Measurements from ENCODE around the gene RFNG.

The RFNG gene

DNA sequence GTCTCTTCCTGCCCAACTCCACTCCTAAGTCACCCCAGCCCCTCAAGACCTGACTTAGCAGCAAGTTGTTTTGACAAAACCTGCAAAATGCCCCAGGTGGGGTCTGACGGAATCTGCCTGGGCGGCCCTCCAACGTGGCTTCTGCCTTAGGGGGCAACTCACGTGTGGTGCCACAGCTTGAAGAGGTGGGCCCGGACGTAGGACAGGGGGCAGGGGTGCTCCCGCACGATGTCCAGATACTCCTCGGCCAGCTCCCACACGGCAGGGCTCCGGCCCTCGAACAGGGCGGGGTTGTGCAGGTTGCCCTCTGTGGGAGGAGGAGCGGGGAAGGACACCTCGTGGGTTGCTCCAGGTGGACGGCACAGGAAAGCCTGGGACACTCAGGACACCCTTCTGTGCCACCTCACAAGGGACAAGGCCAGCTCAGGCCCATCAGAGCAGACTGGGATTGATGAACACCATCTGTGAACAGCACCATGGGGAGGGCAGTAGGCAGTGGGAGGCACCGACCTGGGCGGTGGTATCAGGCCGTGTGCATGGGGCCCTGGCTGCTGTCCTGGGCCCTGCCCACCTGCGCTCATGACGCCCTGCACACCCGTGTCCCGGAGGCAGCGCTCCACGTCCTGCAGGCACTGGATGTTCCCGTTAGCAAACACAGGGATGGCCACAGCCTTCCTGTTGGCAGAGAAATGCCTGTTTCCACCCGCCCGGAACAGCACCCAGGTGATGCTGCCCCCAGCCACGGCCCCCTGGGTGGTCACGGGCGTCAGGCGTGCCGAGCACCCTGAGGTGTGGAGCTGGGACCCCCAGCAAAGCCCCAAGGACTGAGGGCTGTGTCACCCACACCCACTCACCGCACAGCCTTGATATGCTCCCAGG lies 9.7 kb upstream of the RFNG start:
- TF ChIP-seq, protein P1, sequence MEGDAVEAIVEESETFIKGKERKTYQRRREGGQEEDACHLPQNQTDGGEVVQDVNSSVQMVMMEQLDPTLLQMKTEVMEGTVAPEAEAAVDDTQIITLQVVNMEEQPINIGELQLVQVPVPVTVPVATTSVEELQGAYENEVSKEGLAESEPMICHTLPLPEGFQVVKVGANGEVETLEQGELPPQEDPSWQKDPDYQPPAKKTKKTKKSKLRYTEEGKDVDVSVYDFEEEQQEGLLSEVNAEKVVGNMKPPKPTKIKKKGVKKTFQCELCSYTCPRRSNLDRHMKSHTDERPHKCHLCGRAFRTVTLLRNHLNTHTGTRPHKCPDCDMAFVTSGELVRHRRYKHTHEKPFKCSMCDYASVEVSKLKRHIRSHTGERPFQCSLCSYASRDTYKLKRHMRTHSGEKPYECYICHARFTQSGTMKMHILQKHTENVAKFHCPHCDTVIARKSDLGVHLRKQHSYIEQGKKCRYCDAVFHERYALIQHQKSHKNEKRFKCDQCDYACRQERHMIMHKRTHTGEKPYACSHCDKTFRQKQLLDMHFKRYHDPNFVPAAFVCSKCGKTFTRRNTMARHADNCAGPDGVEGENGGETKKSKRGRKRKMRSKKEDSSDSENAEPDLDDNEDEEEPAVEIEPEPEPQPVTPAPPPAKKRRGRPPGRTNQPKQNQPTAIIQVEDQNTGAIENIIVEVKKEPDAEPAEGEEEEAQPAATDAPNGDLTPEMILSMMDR (IDR thresholded peaks at IDR 0.05; ENCODE audit: low read depth, low read length) = no peak

DNA sequence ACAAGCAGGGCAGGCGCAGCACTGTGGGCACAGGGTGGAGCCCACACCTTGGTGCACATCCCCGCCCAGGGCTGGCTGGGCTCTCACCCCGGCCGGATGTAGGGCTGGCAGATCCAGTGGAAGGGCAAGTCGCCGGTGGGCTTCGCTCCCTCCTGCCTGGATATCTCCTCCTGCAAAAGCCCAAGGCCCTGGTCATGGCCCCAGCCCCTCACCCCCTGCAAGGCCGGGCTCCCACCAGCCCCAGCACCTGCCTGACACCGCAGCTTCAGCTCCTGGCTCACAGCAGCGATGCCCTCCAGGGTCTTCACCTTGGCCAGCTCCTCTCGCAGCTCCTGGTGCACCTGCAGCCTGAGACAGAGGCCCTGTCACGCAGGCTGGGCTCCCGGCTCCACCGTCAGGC lies 9.0 kb upstream of the RFNG start:
- H3K4me3 ChIP-seq (ENCODE audit: low read depth, low read length) = no peak overlapping the region
- TF ChIP-seq, protein P1 (IDR thresholded peaks at IDR 0.05; ENCODE audit: low read depth, low read length) = no peak

More for the DNA sequence above, 9.7 kb upstream of the RFNG start:
- no peak overlapping the region for H3K4me3 ChIP-seq (ENCODE audit: low read depth, low read length)

DNA sequence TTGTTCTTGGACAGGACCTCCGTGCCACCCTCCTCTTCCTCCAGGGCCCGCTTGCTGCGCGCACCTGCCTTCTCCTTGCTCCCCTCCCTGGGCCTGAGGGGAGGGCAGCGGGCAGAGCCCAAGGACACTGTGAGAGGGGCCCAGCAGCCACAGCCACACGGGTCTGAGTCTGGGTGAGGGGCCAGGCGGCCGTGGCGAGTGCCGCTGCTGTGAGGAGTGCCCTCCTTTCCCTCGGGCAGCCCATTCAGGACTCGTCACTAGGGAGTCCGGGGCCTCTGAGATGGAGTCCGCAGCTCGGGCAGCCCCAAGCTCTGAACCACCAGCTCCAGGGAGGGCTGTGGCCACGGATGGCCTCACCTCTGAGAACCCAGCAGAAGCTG lies 8.4 kb upstream of the RFNG start:
- no peak overlapping the region for H3K4me3 ChIP-seq (ENCODE audit: low read depth, low read length)
- TF ChIP-seq, protein P1 (IDR thresholded peaks at IDR 0.05; ENCODE audit: low read depth, low read length) = no peak

DNA sequence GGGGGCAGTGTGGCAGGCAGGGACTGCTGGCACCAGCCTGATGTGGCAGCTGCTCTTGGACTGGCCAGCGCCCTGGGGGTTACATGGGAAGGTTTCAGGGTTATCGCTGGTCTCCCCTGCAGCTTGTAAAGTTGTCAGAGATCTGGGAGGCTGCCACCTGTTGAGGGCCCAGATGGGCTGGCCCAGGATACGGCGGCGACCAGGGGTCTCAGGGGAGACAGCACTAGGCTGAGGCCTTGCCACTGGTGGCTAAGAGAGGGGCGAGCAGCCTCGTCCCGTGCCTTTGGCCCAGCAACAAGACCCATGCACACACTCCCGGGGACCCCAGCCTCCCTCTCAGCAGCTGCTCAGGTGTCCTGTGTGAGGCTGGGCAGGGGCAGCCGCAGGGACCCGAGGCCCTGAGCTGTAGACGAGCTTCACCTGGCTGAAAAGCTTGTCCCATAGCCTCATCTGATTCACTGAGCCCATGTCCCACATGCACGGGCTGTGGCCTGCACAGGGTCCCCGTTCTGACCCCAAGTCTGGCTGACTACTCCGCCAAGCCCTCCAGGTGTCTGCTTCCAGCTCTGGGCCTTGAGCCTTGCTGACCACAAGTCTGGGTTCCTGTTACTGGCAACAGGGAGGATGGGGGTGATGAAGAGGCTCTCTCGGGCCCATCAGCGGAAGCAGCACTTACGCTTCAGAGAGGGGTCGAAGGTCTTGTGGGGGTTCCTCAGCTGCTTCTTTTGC lies 7.8 kb upstream of the RFNG start:
- H3K4me3 ChIP-seq (ENCODE audit: low read depth, low read length) = no peak overlapping the region
- TF ChIP-seq, protein P1 (IDR thresholded peaks at IDR 0.05; ENCODE audit: low read depth, low read length) = no peak

DNA sequence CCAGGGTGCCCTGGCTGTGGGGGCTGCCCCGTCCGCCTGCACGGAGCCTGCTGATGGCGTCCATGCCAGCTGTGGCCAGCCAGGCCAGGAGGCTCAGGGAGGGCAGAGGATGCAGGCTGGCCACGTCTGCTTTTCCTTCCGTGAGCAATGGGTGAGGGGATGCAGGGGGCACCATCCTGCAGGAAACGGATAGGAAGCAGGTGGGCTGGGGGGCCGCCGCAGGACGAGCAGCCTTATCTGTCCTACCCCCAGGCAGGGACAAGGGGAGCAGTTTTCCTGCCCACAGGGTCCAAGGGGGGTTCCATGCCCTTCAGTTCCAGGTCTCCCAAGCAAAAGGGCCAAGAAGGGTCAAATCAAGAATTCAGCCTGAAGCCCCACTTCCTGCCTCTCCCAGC lies 7.2 kb upstream of the RFNG start:
- no peak overlapping the region for H3K4me3 ChIP-seq (ENCODE audit: low read depth, low read length)
- TF ChIP-seq, protein P1 (IDR thresholded peaks at IDR 0.05; ENCODE audit: low read depth, low read length) = no peak

DNA sequence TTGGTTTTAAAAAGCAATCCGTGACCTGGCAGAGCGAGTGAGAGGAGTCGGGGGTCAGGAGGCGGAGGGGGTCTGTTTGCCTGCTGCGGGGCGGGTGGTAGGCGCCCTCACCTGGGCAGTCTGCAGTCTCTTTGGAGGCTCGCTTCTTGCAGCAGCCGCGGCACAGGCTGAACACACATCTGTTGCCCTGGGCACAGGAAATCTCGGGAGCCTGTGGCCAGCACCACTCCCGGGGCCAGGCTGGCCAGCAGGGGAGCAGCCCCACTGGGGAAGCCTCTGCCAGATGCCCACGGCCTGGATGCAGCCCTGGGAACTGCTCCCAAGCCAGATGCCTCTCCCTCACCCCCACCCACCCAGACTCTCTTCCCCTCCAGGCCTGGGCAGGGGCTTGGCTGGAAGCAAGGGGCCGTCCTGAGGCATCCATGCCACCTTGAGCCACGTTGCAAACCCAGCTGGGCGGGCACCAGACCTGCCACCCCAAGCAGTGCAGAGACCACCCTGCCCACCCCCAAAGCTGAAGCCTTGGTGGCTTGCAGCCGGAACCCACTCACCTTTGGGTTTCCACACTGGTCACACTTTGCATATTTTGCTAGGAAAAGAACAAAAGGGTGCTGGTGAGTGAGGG lies 6.7 kb upstream of the RFNG start:
- TF ChIP-seq, protein P1 (IDR thresholded peaks at IDR 0.05; ENCODE audit: low read depth, low read length) = no peak
- H3K4me3 ChIP-seq (ENCODE audit: low read depth, low read length) = no peak overlapping the region
